ENCODE results near the gene INSYN2A.

Gene INSYN2A

DNA sequence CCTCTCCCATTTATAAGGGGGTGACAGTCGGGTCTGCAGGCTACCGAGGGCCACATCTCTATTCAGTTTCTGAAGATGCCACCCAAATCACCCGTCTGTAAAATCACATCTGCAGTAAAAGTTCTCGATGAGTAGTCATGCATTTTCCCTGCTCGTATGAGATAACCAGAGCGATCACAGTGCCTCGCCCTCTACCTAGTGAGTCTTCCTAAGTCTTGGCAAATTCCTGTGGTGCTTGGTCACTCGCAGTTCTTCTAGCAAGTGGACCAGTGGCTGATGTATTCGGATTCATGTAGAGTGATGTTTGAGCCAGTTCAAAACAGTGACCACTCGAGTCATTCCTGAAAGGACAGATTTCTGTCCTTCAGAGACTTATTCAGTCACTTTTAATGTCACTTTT is 44.9 kb downstream of the INSYN2A start:
- DNase-seq, result no peak

DNA sequence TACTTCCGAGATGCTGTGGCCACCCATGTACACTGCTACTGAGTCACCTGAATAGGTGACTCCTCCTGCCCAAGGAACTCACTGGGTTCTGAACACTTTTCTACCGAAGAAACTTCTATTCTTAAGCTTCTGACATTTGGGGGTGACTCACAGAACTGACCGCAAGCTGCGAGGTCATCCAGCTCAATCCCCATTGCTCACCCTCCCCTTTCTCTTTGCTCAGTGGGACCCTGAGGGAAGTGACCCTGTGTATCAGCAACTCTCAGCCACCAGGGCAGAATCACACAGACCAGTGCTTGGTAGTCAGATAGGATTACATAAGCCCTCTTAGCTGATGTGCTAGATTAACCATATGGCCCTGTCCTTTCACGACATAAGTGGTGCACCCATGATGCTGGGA is 46.3 kb downstream of the INSYN2A start:
- DNase-seq, result no peak

DNA sequence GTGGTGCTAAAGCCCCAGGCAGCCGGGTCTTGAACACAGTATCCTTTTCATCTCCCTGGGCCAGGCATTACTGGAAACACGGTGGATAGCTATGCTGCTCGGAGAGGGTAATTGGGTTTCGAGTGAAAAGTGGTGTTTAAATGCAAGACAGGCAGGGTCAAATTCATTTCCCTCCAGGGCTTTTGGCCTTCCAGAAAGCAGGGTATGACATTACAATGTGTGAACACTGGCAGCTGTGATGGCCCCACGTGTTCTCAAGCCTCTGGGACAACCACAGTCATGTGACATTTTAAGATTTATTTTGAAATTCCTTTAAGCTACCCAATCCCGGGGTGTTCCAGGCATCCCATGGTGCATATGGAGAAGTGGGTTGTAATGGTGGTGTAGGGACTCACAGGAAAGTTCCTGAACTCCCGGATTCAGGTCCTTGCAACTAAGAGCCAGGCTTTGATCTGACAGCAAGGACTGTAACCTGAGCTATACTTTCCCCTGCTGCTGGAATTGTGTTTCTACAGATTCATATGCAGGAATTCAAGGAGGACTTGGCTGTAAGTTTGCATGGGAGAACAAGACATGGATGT is 46.8 kb downstream of the INSYN2A start:
- no peak for DNase-seq

DNA sequence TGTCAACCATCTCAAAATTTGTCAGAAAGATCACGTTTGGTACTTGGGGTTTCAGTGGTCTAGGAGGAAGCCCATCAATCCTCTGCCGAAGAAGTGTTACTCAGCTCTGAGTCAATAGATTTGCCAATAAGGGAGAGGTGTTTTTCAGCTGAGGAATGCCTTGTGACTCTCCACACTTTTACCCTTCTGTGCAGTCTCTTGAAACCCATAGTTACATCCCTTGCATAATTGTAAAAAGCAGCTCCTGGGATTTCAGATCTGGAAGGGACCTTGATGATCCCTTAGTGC is 47.5 kb downstream of the INSYN2A start:
- DNase-seq, result no peak

DNA sequence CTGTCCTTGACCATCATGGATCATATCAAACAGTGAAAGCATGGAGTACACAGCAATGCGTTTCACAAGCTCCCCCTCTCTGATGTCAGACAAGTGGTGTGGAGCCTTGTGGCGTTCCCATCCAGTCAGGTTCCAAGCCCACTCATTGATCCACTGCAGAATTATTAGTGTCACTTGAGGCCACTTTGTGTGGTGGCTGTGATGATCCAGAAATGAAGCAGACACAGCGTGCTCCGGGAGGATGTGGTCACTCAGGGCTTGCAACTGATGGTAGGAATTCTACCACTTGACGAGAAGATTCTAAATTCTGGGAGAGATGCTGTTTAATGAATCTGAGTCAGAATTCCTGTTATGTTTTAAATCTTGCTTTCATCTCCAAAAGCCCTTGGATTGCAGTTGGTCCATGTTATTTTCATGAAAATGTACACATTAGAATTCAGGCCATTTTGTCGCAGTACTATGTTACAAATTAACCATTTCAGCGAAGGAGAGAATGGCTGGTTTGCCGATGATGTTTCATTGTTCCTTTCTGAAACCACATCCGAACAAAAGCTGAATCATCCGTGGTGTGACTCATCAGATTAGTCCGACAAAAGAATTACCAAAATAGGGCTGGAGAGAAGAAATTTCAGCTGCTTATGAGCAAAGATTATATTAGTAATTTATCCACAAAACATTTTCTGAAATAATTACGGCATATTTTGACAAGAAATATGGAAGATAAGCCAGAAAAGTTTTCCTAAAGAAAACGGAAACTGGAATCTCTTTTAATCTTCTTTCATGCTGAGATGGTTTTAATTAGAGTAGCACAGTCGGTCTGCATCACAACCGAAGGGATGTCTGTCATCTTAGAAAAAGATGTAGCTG is 48.1 kb downstream of the INSYN2A start:
- DNase-seq, result no peak

DNA sequence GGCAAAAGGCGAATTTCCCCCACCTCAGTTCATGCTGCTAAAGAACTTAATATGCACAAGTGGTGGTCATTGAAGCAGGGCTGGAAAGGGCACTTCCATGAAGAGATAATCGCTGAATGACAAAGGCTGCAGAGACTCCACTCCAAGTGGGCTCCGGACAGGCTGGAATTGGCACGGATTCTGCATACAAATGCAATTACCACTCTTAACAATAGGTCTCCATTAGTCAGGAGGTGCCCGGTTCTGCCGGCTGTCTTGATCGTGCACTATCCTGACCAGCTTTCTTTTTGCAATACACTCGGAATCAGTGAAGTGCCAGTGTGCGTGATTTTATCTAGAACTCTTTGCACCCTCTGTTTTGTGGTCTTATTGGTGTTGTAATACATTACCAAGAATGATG is 49.7 kb downstream of the INSYN2A start:
- DNase-seq, result no peak

Measured in stimulated activated CD4-positive, alpha-beta T cell treated with anti-CD3 and anti-CD28 coated beads, Interleukin-4, amount 100 ng/mL, for 1 hour (primary cell).